HepG2 (cell line): Measurements from ENCODE around the gene LUZP1. TPM values are rescaled to one million over a fixed set of nuclear protein-coding genes. Genes with fewer than 3 reads are reported as not detected.
A peak's percentile ranks its signal among the peaks of the same experiment; 100 is the strongest.

Experiments used
- ATF1 ChIP-seq: IDR thresholded peaks from 2 replicates; pipeline ENCODE4 v1.6.1; 2016; ENCODE audit warnings: mild to moderate bottlenecking, control low read depth
- CC2D1A ChIP-seq: sonication (generic); formaldehyde crosslinking; IDR thresholded peaks from 2 replicates; pipeline ENCODE4 v1.8.1; 2023; ENCODE audit warnings: mild to moderate bottlenecking, missing genetic modification reagents
- ETV5 ChIP-seq: IDR thresholded peaks from 2 replicates; pipeline ENCODE4 v1.6.1; 2018; ENCODE audit warnings: missing biosample characterization, missing genetic modification reagents, inconsistent platforms, borderline replicate concordance
- EZH2 ChIP-seq: conservative IDR thresholded peaks from 2 replicates; pipeline ENCODE4 v1.6.1; 2012; ENCODE audit warnings: mild to moderate bottlenecking, low read depth, low read length, moderate library complexity
- FOSL1 ChIP-seq: sonication (generic); formaldehyde crosslinking; IDR thresholded peaks from 2 replicates; pipeline ENCODE4 v1.9.0; 2021; ENCODE audit warnings: missing genetic modification reagents, borderline replicate concordance
- FOXK1 ChIP-seq: sonication (generic); formaldehyde crosslinking; IDR thresholded peaks from 2 replicates; pipeline ENCODE4 v1.4.0; 2020; ENCODE audit warnings: low read depth, missing genetic modification reagents, borderline replicate concordance
- HMG20B ChIP-seq: conservative IDR thresholded peaks from 2 replicates; pipeline ENCODE4 v1.6.1; 2016; ENCODE audit warnings: missing genetic modification reagents, missing compliant biosample characterization
- MTA1 ChIP-seq: sonication (generic); formaldehyde crosslinking; IDR thresholded peaks from 2 replicates; pipeline ENCODE4 v1.4.0; 2020; ENCODE audit warnings: missing genetic modification reagents, mild to moderate bottlenecking, borderline replicate concordance
- SAP130 ChIP-seq: IDR thresholded peaks from 2 replicates; pipeline ENCODE4 v1.6.1; 2016; ENCODE audit warnings: low read depth
- YEATS2 ChIP-seq: sonication (generic); formaldehyde crosslinking; IDR thresholded peaks from 2 replicates; pipeline ENCODE4 v1.4.0; 2020; ENCODE audit warnings: missing genetic modification reagents, borderline replicate concordance
- ZNF282 ChIP-seq: fragments of 450-650 bp; IDR thresholded peaks from 2 replicates; pipeline ENCODE4 v1.6.1; 2018; ENCODE audit not compliant: partially characterized antibody
- ZNF30 ChIP-seq: sonication (generic); formaldehyde crosslinking; IDR thresholded peaks from 2 replicates; pipeline ENCODE4 v1.5.0; 2020; ENCODE audit warnings: mild to moderate bottlenecking, missing genetic modification reagents
- ZNF367 ChIP-seq: sonication (generic); formaldehyde crosslinking; IDR thresholded peaks from 2 replicates; pipeline ENCODE4 v1.4.0; 2020; ENCODE audit warnings: missing genetic modification reagents, borderline replicate concordance
- ZNF432 ChIP-seq: sonication (generic); formaldehyde crosslinking; IDR thresholded peaks from 2 replicates; pipeline ENCODE4 v1.5.0; 2020; ENCODE audit warnings: missing genetic modification reagents, mild to moderate bottlenecking, borderline replicate concordance
- ZNF816 ChIP-seq: sonication (generic); formaldehyde crosslinking; IDR thresholded peaks from 2 replicates; pipeline ENCODE4 v1.8.0; 2022; ENCODE audit warnings: missing genetic modification reagents, mild to moderate bottlenecking, borderline replicate concordance
- ZNF850 ChIP-seq: sonication (generic); formaldehyde crosslinking; conservative IDR thresholded peaks from 2 replicates; pipeline ENCODE4 v1.9.0; 2021; ENCODE audit warnings: mild to moderate bottlenecking, missing genetic modification reagents
- polyA plus RNA-seq, 8 experiments: library from polyadenylated mRNA; depleted of rRNA in 3 of 8; stranded (reverse) in 7 of 8; unstranded in 1 of 8; fragments of >200 nt; fragmentation: Illumina TruSeq in 4 of 8; extraction: Trizol in 4 of 8; gene quantifications; 2 replicates each; pipeline versions ENCODE4 v1.2.1 to v1.2.3, GENCODE V29; 2011 to 2016; ENCODE audit warnings: low read depth in 4 of 8, missing spikeins in 1 of 8, mixed read lengths in 1 of 8; ENCODE audit not compliant: insufficient read depth in 1 of 8
- total RNA-seq, 5 experiments: library from RNA; depleted of rRNA; stranded (reverse); fragments of >200 nt; fragmentation: Illumina TruSeq; extraction: Trizol; gene quantifications; 2 replicates each; pipeline ENCODE4 v1.2.3, GENCODE V29; 2016; ENCODE audit warnings: low read depth in 1 of 5
- TF ChIP-seq, protein P1 (sequence below): IDR thresholded peaks from 2 replicates; pipeline ENCODE4 v1.6.1; 2016; ENCODE audit warnings: mild to moderate bottlenecking, missing biosample characterization, missing genetic modification reagents
- TF ChIP-seq, protein P2 (sequence below): sonication (generic); formaldehyde crosslinking; IDR thresholded peaks from 2 replicates; pipeline ENCODE4 v1.5.0; 2020; ENCODE audit warnings: mild to moderate bottlenecking, low read depth, missing genetic modification reagents, borderline replicate concordance
- TF ChIP-seq, protein P3 (sequence below): sonication (generic); formaldehyde crosslinking; IDR thresholded peaks from 2 replicates; pipeline ENCODE4 v1.4.0; 2020; ENCODE audit warnings: missing genetic modification reagents
- TF ChIP-seq, protein P4 (sequence below): sonication (generic); formaldehyde crosslinking; IDR thresholded peaks from 2 replicates; pipeline ENCODE4 v1.5.1; 2020; ENCODE audit warnings: missing genetic modification reagents, mild to moderate bottlenecking, borderline replicate concordance
- TF ChIP-seq, protein P5 (sequence below), 2 experiments: sonication (generic) in 1 of 2; formaldehyde crosslinking in 1 of 2; IDR thresholded peaks; 2 replicates each; pipeline versions ENCODE4 v1.4.0 to v1.6.1; 2016 to 2020; ENCODE audit warnings: borderline replicate concordance in 1 of 2, low read depth in 1 of 2, mild to moderate bottlenecking in 1 of 2, missing genetic modification reagents in 1 of 2

The LUZP1 gene
- total and polyA plus RNA-seq, 2 of the 13 experiments (the other 11 are each of a cell fraction or from before 2014, with no cell fraction given): 6.9 to 12.7 TPM

DNA sequence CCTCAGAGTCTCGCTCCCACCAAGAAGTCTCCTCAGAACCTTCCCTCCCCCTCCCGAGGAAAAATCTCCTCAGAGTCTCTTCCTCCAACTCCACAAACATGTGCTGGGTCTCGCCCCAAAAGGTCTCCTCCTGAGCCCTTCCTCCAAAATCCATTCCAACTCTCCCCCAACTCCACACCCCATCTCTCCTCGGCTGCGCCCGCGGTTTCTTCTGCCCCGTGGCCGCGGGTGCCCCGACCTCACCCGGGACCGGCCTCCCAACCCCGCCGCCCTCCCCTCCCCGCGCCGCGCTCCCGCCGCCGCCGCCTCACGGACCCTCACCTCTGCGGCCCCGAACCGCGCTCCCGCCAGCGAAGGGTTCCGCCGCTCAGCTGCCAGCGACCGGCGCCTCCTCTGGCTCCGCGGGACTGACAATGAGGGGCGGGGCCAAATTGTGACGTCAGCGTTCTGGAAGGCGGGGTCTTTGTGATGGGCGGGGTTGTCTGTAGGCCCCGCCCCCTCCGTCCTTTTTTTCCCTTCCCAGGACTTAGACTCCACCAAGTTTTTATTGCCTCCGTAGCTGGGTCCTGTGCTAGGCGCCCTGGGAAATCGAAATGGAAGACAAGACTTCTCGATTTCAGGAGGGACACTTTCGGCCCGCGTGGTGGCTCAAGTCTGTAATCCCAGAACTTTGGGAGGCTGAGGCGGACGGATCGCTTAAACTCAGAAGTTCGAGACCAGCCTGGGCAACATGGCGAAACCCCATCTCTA is at the start of gene LUZP1 (continued):
- TF ChIP-seq ZNF30 (CRISPR knock-in tag) (no peak), FOXK1 (CRISPR knock-in tag) (no peak), ZNF282 (no peak), ETV5 (CRISPR knock-in tag) (no peak), YEATS2 (CRISPR knock-in tag) (no peak), SAP130 (CRISPR knock-in tag) (peak; percentile 85), HMG20B (CRISPR knock-in tag) (no peak), EZH2 (no peak), MTA1 (CRISPR knock-in tag) (peak; percentile 60; the same call in 1 of the 2 replicates), CC2D1A (no peak), ATF1 (CRISPR knock-in tag) (peak; percentile 63), ZNF432 (CRISPR knock-in tag) (no peak), ZNF367 (CRISPR knock-in tag) (no peak; the same call in 1 of the 2 replicates), FOSL1 (CRISPR knock-in tag) (no peak), ZNF850 (CRISPR knock-in tag) (no peak), ZNF816 (CRISPR knock-in tag) (no peak)
- TF ChIP-seq, protein P1, sequence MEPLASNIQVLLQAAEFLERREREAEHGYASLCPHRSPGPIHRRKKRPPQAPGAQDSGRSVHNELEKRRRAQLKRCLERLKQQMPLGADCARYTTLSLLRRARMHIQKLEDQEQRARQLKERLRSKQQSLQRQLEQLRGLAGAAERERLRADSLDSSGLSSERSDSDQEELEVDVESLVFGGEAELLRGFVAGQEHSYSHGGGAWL (CRISPR knock-in tag): 0 out of 2 replicates have a peak, but pooled peaks have one; percentile 32
- TF ChIP-seq, protein P2, sequence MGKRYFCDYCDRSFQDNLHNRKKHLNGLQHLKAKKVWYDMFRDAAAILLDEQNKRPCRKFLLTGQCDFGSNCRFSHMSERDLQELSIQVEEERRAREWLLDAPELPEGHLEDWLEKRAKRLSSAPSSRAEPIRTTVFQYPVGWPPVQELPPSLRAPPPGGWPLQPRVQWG: no peak
- TF ChIP-seq, protein P3, sequence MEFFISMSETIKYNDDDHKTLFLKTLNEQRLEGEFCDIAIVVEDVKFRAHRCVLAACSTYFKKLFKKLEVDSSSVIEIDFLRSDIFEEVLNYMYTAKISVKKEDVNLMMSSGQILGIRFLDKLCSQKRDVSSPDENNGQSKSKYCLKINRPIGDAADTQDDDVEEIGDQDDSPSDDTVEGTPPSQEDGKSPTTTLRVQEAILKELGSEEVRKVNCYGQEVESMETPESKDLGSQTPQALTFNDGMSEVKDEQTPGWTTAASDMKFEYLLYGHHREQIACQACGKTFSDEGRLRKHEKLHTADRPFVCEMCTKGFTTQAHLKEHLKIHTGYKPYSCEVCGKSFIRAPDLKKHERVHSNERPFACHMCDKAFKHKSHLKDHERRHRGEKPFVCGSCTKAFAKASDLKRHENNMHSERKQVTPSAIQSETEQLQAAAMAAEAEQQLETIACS (CRISPR knock-in tag): peak; percentile 61
- TF ChIP-seq, protein P4, sequence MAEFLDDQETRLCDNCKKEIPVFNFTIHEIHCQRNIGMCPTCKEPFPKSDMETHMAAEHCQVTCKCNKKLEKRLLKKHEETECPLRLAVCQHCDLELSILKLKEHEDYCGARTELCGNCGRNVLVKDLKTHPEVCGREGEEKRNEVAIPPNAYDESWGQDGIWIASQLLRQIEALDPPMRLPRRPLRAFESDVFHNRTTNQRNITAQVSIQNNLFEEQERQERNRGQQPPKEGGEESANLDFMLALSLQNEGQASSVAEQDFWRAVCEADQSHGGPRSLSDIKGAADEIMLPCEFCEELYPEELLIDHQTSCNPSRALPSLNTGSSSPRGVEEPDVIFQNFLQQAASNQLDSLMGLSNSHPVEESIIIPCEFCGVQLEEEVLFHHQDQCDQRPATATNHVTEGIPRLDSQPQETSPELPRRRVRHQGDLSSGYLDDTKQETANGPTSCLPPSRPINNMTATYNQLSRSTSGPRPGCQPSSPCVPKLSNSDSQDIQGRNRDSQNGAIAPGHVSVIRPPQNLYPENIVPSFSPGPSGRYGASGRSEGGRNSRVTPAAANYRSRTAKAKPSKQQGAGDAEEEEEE (CRISPR knock-in tag): no peak
- TF ChIP-seq, protein P5, sequence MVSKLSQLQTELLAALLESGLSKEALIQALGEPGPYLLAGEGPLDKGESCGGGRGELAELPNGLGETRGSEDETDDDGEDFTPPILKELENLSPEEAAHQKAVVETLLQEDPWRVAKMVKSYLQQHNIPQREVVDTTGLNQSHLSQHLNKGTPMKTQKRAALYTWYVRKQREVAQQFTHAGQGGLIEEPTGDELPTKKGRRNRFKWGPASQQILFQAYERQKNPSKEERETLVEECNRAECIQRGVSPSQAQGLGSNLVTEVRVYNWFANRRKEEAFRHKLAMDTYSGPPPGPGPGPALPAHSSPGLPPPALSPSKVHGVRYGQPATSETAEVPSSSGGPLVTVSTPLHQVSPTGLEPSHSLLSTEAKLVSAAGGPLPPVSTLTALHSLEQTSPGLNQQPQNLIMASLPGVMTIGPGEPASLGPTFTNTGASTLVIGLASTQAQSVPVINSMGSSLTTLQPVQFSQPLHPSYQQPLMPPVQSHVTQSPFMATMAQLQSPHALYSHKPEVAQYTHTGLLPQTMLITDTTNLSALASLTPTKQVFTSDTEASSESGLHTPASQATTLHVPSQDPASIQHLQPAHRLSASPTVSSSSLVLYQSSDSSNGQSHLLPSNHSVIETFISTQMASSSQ (IDR thresholded peaks at IDR 0.05; ENCODE audit: low read depth): no peak
- TF ChIP-seq, protein P5 (CRISPR knock-in tag; IDR thresholded peaks at IDR 0.05; ENCODE audit: borderline replicate concordance): no peak
